Brain pericyte (primary cell): Measurements from ENCODE around the gene ADPRS.

Source experiments
- DNase-seq: peaks from one replicate; pipeline ENCODE4 v3.0.0-alpha.2; 2012; ENCODE audit warnings: low read depth, low spot score

ADPRS gene

GRCh38 chr1:36108314-36108713 is 19.6 kb downstream of the ADPRS start:
- no peak for DNase-seq

- no peak for DNase-seq
Observed at GRCh38 chr1:36109041-36109679, 20.5 kb downstream of the ADPRS start.

- DNase-seq = no peak
Observed at GRCh38 chr1:36111151-36111550, 22.5 kb downstream of the ADPRS start.

- no peak for DNase-seq
Observed at GRCh38 chr1:36112823-36113222, 24.1 kb downstream of the ADPRS start.

- DNase-seq = no peak
Observed at GRCh38 chr1:36114371-36114770, 25.7 kb downstream of the ADPRS start.

GRCh38 chr1:36115200-36115669 is 26.5 kb downstream of the ADPRS start:
- DNase-seq = peak; percentile 37

GRCh38 chr1:36115931-36116330 is 27.2 kb downstream of the ADPRS start:
- DNase-seq = no peak

GRCh38 chr1:36116901-36117300 is 28.2 kb downstream of the ADPRS start:
- DNase-seq = no peak

GRCh38 chr1:36118447-36119204 is 29.9 kb downstream of the ADPRS start:
- DNase-seq = no peak

GRCh38 chr1:36119456-36119855 is 30.8 kb downstream of the ADPRS start:
- no peak for DNase-seq

- DNase-seq = no peak
Observed at GRCh38 chr1:36122062-36123030, 33.7 kb downstream of the ADPRS start.

- DNase-seq = no peak
Observed at GRCh38 chr1:36123356-36123755, 34.7 kb downstream of the ADPRS start.

- no peak for DNase-seq
Observed at GRCh38 chr1:36124404-36125128, 35.9 kb downstream of the ADPRS start.

- DNase-seq = no peak
Observed at GRCh38 chr1:36125129-36125991, 36.7 kb downstream of the ADPRS start, which contains the start of gene COL8A2. COL8A2 (minus strand) TSS chr1:36125222; CDS start chr1:36100242, 24,980 bp downstream.

GRCh38 chr1:36126005-36126716 is 37.5 kb downstream of the ADPRS start:
- DNase-seq = no peak

- no peak for DNase-seq
Observed at GRCh38 chr1:36126797-36127500, 38.3 kb downstream of the ADPRS start.

GRCh38 chr1:36128126-36128904 is 39.6 kb downstream of the ADPRS start:
- DNase-seq = no peak

GRCh38 chr1:36128905-36129206 is 40.2 kb downstream of the ADPRS start:
- DNase-seq = no peak
